Erythroblast (primary cell): ENCODE data around the gene ESRRA.

Experiments
- GATA1 ChIP-seq: IDR thresholded peaks from 2 replicates; pipeline ENCODE4 v1.6.1; 2011; ENCODE audit warnings: low read depth, mild to moderate bottlenecking, control low read depth, low read length, moderate library complexity
- POLR2A ChIP-seq: IDR thresholded peaks from 2 replicates; pipeline ENCODE4 v1.6.1; 2011; ENCODE audit warnings: mild to moderate bottlenecking, low read length

DNA sequence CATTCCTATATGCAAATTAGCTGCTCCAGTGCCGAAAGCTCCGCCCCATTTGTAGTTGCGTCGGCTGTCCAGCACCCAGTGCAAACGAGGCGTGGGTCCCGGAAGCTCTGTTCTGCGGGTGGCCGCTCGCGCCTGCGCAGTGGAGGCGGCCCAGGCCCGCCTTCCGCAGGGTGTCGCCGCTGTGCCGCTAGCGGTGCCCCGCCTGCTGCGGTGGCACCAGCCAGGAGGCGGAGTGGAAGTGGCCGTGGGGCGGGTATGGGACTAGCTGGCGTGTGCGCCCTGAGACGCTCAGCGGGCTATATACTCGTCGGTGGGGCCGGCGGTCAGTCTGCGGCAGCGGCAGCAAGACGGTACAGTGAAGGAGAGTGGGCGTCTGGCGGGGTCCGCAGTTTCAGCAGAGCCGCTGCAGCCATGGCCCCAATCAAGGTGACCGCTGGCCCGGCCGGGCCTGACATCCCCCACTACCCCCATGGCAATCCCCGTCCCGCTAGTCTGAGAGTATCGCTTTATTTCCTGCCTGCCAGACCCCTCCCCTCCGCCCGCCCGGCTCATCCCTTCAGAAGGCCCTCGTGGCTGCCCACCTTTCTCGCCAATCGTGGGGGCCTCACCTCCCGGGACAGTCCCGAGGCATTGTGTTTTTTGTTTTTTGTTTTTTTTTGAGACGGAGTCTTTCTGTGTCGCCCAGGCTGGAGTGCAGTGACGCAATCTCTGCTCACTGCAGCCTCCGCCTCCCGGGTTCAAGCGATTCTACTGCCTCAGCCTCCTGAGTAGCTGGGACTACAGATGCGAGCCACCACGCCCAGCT, 12.8 kb downstream of the ESRRA start, which contains the start of gene PRDX5:
- TF ChIP-seq POLR2A (no peak), GATA1 (no peak)
